ENCODE results near the gene AK3. TPM values are rescaled to one million over a fixed set of nuclear protein-coding genes. Genes with fewer than 3 reads are reported as not detected.

Gene AK3
- total RNA-seq, 1 experiment from 2014 or later = 21.5 TPM

DNA sequence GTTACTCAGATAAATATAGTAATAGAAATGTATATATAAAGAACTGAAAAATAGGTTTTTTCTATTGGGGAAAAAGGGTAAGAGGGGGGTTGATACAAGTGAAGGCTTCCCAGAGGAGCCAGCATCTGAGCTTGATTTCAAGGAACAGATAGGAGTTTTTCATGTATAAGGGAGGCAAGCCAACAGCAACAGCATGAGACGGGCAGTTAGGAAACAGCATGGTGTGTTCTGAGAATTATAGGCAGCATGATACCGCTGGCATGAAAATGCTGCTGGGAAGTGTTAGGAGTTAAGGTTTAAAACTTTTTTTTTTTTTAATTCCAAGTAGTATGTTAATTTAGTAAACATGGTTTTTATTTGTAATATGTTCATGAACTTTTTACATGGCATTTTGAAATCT is 52.0 kb downstream of the AK3 start:
- no peak for DNase-seq
- no TSS peak for BruUV-seq (replicated peaks)
- peaks cover 5% of the 10 kb centered on the region for H3K36me3 Mint-ChIP-seq (ENCODE audit: insufficient read depth, unreplicated experiment)
- H3K4me1 Mint-ChIP-seq (ENCODE audit: low read depth, unreplicated experiment) = no peaks in the 10 kb centered on the region
- TF ChIP-seq, protein P1, sequence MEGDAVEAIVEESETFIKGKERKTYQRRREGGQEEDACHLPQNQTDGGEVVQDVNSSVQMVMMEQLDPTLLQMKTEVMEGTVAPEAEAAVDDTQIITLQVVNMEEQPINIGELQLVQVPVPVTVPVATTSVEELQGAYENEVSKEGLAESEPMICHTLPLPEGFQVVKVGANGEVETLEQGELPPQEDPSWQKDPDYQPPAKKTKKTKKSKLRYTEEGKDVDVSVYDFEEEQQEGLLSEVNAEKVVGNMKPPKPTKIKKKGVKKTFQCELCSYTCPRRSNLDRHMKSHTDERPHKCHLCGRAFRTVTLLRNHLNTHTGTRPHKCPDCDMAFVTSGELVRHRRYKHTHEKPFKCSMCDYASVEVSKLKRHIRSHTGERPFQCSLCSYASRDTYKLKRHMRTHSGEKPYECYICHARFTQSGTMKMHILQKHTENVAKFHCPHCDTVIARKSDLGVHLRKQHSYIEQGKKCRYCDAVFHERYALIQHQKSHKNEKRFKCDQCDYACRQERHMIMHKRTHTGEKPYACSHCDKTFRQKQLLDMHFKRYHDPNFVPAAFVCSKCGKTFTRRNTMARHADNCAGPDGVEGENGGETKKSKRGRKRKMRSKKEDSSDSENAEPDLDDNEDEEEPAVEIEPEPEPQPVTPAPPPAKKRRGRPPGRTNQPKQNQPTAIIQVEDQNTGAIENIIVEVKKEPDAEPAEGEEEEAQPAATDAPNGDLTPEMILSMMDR (IDR thresholded peaks at IDR 0.05; ENCODE audit: unreplicated experiment) = no peak
- intact Hi-C loops (cut with micrococcal nuclease; ENCODE audit: unreplicated experiment) = loop anchor here (10.0 kb wide), 1 partner anchor 46 kb away; no protein-coding TSS in a partner anchor
- no peaks in the 10 kb centered on the region for H3K27me3 Mint-ChIP-seq (ENCODE audit: unreplicated experiment)
- CTCF ChIA-PET = no interaction called here
- no peak overlapping the region for H3K27ac Mint-ChIP-seq (ENCODE audit: unreplicated experiment)
- no peak overlapping the region for H3K4me3 Mint-ChIP-seq (ENCODE audit: low read depth, unreplicated experiment)
- no peaks in the 10 kb centered on the region for H3K9me3 Mint-ChIP-seq (ENCODE audit: low read depth, unreplicated experiment)

DNA sequence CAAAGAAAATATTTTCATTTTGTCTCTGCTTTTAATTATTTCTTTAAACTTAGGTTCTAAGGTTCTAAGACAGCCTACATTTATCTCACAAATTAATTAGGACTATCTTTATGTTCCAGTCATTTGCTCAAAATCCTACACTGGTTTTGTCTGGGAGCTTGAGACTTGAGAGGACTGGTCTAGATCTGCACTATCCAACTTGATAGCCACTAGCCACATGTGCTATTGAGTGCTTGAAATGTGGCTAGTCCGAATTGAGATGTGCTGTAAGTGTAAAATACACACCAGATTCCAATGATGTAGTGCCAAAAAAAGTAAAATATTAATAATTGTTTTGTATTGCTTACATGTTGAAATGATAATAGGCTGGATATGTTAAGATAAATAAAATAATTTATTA is 54.4 kb downstream of the AK3 start:
- H3K27ac Mint-ChIP-seq (ENCODE audit: unreplicated experiment) = no peak overlapping the region

DNA sequence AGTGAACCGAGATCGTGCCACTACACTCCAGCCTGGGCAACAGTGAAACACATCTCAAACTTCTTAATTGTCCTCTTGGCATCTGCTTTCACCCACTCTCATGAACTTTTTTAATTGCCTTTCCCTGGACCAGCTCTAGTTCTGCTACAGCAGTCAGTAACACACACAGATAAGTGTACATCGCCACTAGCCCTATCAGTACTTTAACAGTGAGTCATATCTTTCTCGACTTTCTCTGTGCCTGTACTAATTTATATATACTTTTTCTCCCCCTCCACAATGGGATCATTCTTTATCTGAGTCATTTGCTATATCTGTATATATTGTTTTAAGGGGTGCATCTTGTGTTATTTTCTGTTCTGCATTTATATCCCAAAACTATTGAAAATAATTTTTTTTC is 54.9 kb downstream of the AK3 start:
- CTCF ChIA-PET = no interaction called here
- H3K27ac Mint-ChIP-seq (ENCODE audit: unreplicated experiment) = no peak overlapping the region
- TF ChIP-seq, protein P1 (IDR thresholded peaks at IDR 0.05; ENCODE audit: unreplicated experiment) = no peak
- H3K4me1 Mint-ChIP-seq (ENCODE audit: low read depth, unreplicated experiment) = no peaks in the 10 kb centered on the region
- peaks cover 5% of the 10 kb centered on the region for H3K36me3 Mint-ChIP-seq (ENCODE audit: insufficient read depth, unreplicated experiment)
- H3K4me3 Mint-ChIP-seq (ENCODE audit: low read depth, unreplicated experiment) = no peak overlapping the region
- H3K27me3 Mint-ChIP-seq (ENCODE audit: unreplicated experiment) = no peaks in the 10 kb centered on the region
- no peak for DNase-seq
- intact Hi-C loops (cut with micrococcal nuclease; ENCODE audit: unreplicated experiment) = loop anchor here (10.0 kb wide), 1 partner anchor 49 kb away; no protein-coding TSS in a partner anchor
- no peaks in the 10 kb centered on the region for H3K9me3 Mint-ChIP-seq (ENCODE audit: low read depth, unreplicated experiment)
- BruUV-seq (replicated peaks) = no TSS peak

More for the DNA sequence above, 54.4 kb downstream of the AK3 start:
- no peaks in the 10 kb centered on the region for H3K4me1 Mint-ChIP-seq (ENCODE audit: low read depth, unreplicated experiment)
- no peak for DNase-seq
- H3K36me3 Mint-ChIP-seq (ENCODE audit: insufficient read depth, unreplicated experiment) = peaks cover 5% of the 10 kb centered on the region
- intact Hi-C loops (cut with micrococcal nuclease; ENCODE audit: unreplicated experiment) = loop anchor here (10.0 kb wide), 1 partner anchor 48 kb away; no protein-coding TSS in a partner anchor
- H3K9me3 Mint-ChIP-seq (ENCODE audit: low read depth, unreplicated experiment) = no peaks in the 10 kb centered on the region
- no peaks in the 10 kb centered on the region for H3K27me3 Mint-ChIP-seq (ENCODE audit: unreplicated experiment)
- BruUV-seq (replicated peaks) = no TSS peak
- no peak overlapping the region for H3K4me3 Mint-ChIP-seq (ENCODE audit: low read depth, unreplicated experiment)
- TF ChIP-seq, protein P1 (IDR thresholded peaks at IDR 0.05; ENCODE audit: unreplicated experiment) = no peak
- CTCF ChIA-PET = no interaction called here

DNA sequence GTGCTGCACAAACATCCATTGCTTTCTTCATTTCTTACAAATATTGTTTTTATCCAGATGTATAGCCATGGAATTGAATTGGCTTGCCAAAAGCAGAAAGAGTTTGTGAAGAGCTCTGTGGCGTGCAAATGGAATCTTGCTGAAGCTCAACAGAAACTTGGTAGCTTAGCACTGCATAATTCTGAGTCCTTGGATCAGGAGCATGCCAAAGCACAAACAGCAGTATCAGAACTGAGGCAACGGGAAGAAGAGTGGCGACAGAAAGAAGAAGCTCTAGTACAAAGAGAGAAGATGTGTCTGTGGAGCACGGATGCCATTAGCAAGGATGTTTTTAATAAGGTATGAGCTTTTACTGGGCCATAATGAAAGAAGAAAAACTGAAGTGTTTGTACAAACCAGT is 56.2 kb downstream of the AK3 start:
- no peak overlapping the region for H3K27ac Mint-ChIP-seq (ENCODE audit: unreplicated experiment)
- CTCF ChIA-PET = interaction anchor here (0.5 kb wide), 1 partner anchor 54 kb away, joined by 5 read pairs; no protein-coding TSS in a partner anchor
- no peaks in the 10 kb centered on the region for H3K27me3 Mint-ChIP-seq (ENCODE audit: unreplicated experiment)
- TF ChIP-seq, protein P1 (IDR thresholded peaks at IDR 0.05; ENCODE audit: unreplicated experiment) = no peak
- BruUV-seq (replicated peaks) = no TSS peak
- no peak overlapping the region for H3K4me3 Mint-ChIP-seq (ENCODE audit: low read depth, unreplicated experiment)
- H3K9me3 Mint-ChIP-seq (ENCODE audit: low read depth, unreplicated experiment) = no peaks in the 10 kb centered on the region
- intact Hi-C loops (cut with micrococcal nuclease; ENCODE audit: unreplicated experiment) = loop anchor here (10.0 kb wide), 1 partner anchor 50 kb away; no protein-coding TSS in a partner anchor
- no peaks in the 10 kb centered on the region for H3K4me1 Mint-ChIP-seq (ENCODE audit: low read depth, unreplicated experiment)
- peaks cover 5% of the 10 kb centered on the region for H3K36me3 Mint-ChIP-seq (ENCODE audit: insufficient read depth, unreplicated experiment)
- no peak for DNase-seq
